Right ventricle myocardium inferior (tissue), 1 donor: ENCODE data around the gene UBE2V1. TPM values are rescaled to one million over a fixed set of nuclear protein-coding genes. Genes with fewer than 3 reads are reported as not detected.
A peak's percentile ranks its signal among the peaks of the same experiment; 100 is the strongest.
"Not testable (repeated sequence)": the region's sequence is repeated elsewhere in the genome, so short reads cannot be mapped to it uniquely, and the experiment has no call there.

Source experiments
- ATAC-seq: fragments of 200-7000 bp; cut with Tn5 transposase; one replicate; pipeline ENCODE4 v1.9.1; 2020; ENCODE audit warnings: mild to moderate bottlenecking, moderate library complexity
- DNase-seq: peaks from one replicate; pipeline ENCODE4 v3.0.0; 2021; ENCODE audit errors: missing footprints
- intact Hi-C: fragments of 100-400 bp; cut with DNase I; formaldehyde crosslinking; loops from one replicate; pipeline ENCODE4 v1.11.0; 2022
- total RNA-seq: library from RNA; stranded (reverse); fragmentation: NEBNext Ultra II Directional; extraction: Animal tissue kit (Norgen Biotek cat#: 25700); gene quantifications from one replicate; pipeline ENCODE4 v1.2.1, GENCODE V29; 2021
- donor health status: DM: no; HTN: yes; CAD: no; lungs with severe emphysema.

Gene UBE2V1
- total RNA-seq, 1 donor from 2014 or later, result 74.3 TPM

- intact Hi-C loops, ATAC-seq, DNase-seq: not testable (repeated sequence)
Observed at GRCh38 chr20:50102551-50102950, 10.4 kb downstream of the UBE2V1 start.

GRCh38 chr20:50101887-50102286 is 11.1 kb downstream of the UBE2V1 start:
- ATAC-seq (no peak), DNase-seq (no peak)
- intact Hi-C loops, result no loop called here

- DNase-seq (no peak), ATAC-seq (no peak)
- intact Hi-C loops, result no loop called here
Observed at GRCh38 chr20:50101281-50101680, 11.7 kb downstream of the UBE2V1 start.

GRCh38 chr20:50100552-50100951 is 12.4 kb downstream of the UBE2V1 start:
- intact Hi-C loops, result no loop called here
- DNase-seq, result no peak
- ATAC-seq, result peak; percentile 45

DNA sequence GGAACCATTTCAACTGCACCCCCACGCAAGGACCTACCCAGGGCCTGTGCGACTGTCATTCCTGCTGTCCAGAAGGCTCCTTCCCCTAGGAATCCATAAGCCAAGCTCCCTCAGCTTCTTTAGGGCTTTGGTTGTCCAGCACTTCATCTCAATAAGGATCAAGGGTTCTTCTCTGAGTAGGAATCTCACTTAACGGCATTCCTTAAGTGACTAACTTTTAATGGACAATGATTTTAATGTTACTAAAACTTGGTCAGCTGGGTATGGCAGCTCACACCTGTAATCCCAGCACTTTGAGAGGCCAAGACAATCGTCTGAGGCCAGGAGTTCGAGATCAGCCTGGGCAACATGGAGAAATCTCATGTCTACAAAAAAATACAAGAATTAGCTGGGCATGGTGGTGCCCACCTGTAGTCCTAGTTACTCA is 13.4 kb downstream of the UBE2V1 start:
- ATAC-seq (no peak), DNase-seq (no peak)
- intact Hi-C loops, result no loop called here

- intact Hi-C loops, result no loop called here
- no peak for ATAC-seq
- no peak for DNase-seq
Observed at GRCh38 chr20:50099113-50099512, 13.8 kb downstream of the UBE2V1 start.

- peak; percentile 50 for ATAC-seq
- DNase-seq, result no peak
- intact Hi-C loops, result no loop called here
Observed at GRCh38 chr20:50098259-50098658, 14.7 kb downstream of the UBE2V1 start.

- ATAC-seq, result no peak
- intact Hi-C loops, result no loop called here
- no peak for DNase-seq
Observed at GRCh38 chr20:50097843-50098242, 15.1 kb downstream of the UBE2V1 start.

GRCh38 chr20:50096237-50096636 is 16.7 kb downstream of the UBE2V1 start:
- intact Hi-C loops, result no loop called here
- DNase-seq (no peak), ATAC-seq (no peak)

DNA sequence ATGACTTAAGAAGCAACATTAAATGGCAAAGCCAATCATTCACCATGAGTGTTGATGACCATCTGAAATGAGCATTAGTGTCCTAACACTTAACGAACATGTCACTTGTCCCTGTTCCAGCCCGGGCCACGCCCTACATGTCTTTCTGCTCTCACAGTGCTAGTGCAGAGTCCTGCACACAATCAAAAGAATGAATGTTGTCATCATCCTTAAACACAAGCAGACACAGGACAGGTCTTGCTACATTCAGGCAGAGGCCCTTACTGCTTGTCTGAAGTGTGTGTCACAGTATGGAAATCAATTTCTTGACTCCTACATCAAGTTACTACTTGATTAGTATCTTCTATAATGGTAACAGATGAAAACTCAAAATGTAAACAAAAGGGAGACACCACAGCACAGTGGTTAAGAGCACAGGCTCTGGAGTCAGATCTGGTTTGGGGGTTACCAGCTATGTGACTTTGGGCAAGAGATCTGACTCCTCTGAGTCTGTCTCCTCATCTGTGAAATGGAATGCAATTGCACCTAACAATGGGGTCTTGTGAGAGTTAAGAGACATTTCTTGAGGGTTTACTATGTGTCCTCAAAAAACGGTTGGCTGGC is 17.4 kb downstream of the UBE2V1 start:
- peak; percentile 48 for ATAC-seq
- intact Hi-C loops, result no loop called here
- DNase-seq, result no peak

GRCh38 chr20:50094522-50094921 is 18.4 kb downstream of the UBE2V1 start:
- no peak for DNase-seq
- no peak for ATAC-seq
- intact Hi-C loops, result no loop called here

DNA sequence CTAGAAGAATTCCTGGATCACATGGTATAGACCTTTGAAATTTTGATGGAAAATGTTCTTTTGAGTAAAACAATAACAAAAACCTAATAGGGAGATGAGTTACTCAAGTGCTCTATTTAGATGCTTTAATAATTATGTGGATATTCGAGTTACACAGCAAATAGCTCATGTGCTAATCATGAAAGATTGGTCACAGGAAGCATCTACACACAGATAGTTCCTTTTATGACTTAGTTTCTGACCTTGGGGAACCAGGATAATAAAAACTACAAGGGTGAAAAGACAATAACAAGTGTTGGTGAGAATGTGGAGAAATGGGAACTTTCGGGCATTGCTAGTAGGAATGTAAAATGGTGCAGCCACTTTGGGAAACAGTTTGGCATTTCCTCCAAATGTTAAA is 19.7 kb downstream of the UBE2V1 start:
- DNase-seq, result no peak
- intact Hi-C loops, result no loop called here

GRCh38 chr20:50092436-50092835 is 20.5 kb downstream of the UBE2V1 start:
- DNase-seq (no peak), ATAC-seq (no peak)
- intact Hi-C loops, result no loop called here

More for the DNA sequence above, 19.7 kb downstream of the UBE2V1 start:
- ATAC-seq, result no peak

DNA sequence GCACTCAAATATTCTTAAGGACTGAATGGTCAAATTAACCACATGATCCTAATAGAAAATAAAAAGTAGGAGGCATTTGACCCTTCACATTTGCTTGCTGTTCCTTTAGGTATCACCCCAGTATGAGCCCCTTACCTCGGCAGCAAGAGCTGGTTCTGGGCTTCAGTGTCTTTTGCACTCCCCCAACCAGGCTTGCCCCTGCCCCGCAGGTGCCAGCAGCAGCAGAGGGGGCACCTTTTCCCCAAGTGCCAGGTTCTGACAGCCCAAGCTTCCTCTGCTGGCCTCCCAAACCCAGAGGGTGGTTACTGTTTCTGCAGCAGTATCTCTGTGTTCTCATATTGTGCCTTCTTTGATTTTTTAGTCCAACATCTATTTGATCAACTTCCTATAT is 23.2 kb downstream of the UBE2V1 start:
- intact Hi-C loops, result loop anchor here (5.0 kb wide), 1 partner anchor 107 kb away; the partner anchor contains the start of gene SNAI1
- no peak for DNase-seq
- no peak for ATAC-seq

DNA sequence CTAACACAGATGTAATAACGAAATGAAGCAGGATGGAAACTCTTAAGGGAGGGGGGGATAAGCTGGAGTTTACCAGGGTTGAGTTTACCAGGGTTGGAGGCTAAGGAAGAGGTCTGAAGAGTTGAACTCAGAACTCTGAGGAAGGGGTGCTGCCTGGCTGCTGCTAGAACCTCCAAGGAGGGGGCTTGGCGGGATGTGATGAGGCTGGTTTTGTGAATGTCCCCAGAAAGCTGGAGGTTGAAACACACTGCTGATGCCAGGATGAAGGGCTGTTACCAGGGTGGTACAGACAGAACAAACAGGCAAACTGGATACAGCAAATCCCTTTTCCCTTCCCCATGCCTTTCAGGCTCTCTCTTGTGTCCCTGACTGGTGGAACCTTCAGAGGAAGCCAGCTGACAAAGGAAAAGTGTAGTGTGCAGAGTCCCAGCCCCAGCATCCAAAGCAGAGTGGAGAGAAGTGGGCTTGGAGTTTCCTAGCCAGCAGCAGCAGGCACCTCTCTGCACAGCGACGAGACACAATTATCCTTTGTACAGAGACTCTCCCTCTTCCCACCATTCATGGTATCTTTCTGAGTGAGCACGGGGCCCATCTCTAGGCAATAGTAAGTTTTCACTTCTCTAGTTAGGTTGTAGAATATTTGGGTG is 23.7 kb downstream of the UBE2V1 start:
- intact Hi-C loops, result loop anchor here (5.0 kb wide), 1 partner anchor 107 kb away; the partner anchor contains the start of gene SNAI1
- no peak for ATAC-seq
- DNase-seq, result no peak

- no peak for ATAC-seq
- intact Hi-C loops, result loop anchor here (5.0 kb wide), 1 partner anchor 106 kb away; the partner anchor contains the start of gene SNAI1
- no peak for DNase-seq
Observed at GRCh38 chr20:50088022-50088421, 24.9 kb downstream of the UBE2V1 start.

GRCh38 chr20:50085481-50086365 is 27.2 kb downstream of the UBE2V1 start:
- ATAC-seq, result peak; percentile 66
- intact Hi-C loops, result loop anchor here (5.0 kb wide), 1 partner anchor 103 kb away; the partner anchor contains the start of gene SNAI1
- DNase-seq, result peak; percentile 57

DNA sequence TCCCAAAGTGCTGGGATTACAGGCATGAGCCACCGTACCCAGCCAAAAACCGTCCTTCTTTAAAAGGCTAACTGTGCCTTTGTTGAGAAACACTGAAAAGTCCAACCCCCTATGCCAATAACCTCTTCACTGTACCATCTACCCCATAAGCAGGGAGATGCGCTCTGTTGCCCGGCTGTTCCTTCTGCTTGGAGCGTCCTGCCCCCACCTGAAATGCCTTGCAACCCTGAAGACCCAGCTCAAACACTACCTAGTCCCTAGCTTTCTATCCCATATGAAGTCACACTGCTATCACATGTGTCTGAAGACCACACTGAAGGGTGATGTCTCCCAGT is 27.8 kb downstream of the UBE2V1 start:
- DNase-seq (no peak), ATAC-seq (no peak)
- intact Hi-C loops, result loop anchor here (5.0 kb wide), 1 partner anchor 103 kb away; the partner anchor contains the start of gene SNAI1

DNA sequence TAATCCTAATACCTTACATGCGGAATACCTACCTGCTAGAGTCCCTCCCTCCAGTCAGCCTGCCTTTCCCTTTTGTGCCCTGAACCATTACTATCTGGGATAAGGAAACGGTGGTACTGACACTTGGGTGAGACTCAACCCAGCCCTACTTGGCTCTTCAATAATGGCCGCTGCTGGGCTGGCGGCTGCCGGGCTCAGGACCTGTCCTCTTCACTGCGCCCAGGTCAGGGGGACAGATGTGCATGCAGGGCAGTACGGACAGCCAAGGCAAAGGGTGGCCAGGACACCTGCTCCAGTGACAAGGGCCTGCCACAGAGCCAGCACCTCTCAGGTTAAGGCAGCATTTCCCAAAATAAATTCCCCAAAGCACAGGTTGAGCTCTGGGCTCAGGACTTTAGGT is 29.9 kb downstream of the UBE2V1 start:
- DNase-seq (peak; percentile 60), ATAC-seq (no peak)
- intact Hi-C loops, result no loop called here
